Measurements from ENCODE around the gene SDK1. TPM values are rescaled to one million over a fixed set of nuclear protein-coding genes. Genes with fewer than 3 reads are reported as not detected.

SDK1 gene
- total and polyA plus RNA-seq, 12 donors = 1.0 to 5.3 (median 3.2) TPM

DNA sequence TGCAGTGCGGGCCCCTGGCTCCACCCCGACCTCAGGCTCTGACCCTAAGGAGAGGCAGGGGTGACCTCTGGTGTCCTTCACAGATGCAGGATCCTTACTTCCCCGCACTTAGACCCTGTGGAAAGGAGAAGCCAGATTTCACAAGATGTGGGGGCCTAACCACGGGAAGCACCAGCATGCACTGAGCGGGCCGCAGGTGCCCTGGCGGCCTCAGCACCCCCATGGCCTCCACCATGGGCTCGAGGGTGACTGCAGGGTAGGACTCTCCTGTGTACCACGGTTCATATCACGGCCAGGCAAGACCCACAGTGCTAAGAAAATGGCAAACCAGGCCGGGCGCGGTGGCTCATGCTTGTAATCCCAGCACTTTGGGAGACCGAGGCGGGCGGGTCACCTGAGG, 971.1 kb downstream of the SDK1 start:
- TF ChIP-seq, protein P1, sequence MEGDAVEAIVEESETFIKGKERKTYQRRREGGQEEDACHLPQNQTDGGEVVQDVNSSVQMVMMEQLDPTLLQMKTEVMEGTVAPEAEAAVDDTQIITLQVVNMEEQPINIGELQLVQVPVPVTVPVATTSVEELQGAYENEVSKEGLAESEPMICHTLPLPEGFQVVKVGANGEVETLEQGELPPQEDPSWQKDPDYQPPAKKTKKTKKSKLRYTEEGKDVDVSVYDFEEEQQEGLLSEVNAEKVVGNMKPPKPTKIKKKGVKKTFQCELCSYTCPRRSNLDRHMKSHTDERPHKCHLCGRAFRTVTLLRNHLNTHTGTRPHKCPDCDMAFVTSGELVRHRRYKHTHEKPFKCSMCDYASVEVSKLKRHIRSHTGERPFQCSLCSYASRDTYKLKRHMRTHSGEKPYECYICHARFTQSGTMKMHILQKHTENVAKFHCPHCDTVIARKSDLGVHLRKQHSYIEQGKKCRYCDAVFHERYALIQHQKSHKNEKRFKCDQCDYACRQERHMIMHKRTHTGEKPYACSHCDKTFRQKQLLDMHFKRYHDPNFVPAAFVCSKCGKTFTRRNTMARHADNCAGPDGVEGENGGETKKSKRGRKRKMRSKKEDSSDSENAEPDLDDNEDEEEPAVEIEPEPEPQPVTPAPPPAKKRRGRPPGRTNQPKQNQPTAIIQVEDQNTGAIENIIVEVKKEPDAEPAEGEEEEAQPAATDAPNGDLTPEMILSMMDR (IDR thresholded peaks at IDR 0.05) = no peak
- peaks cover 0 to 20% (median 0%) of the 10 kb centered on the region in 7 donors for H3K27me3 ChIP-seq
- peaks cover 0 to 13% (median 4%) of the 10 kb centered on the region in 11 donors for H3K9me3 ChIP-seq
- no peaks in the 10 kb centered on the region for H3K36me3 ChIP-seq
- 89 to 92% methylated on average over 16 of the region's 16 CpGs for WGBS, 2 donors
- ATAC-seq (no peak), DNase-seq (no peak)
- intact Hi-C loops (cut with DNase I) = no loop called here
- no peak overlapping the region for H3K27ac ChIP-seq
- no peak overlapping the region for H3K4me3 ChIP-seq
- no peaks in the 10 kb centered on the region for H3K4me1 ChIP-seq

DNA sequence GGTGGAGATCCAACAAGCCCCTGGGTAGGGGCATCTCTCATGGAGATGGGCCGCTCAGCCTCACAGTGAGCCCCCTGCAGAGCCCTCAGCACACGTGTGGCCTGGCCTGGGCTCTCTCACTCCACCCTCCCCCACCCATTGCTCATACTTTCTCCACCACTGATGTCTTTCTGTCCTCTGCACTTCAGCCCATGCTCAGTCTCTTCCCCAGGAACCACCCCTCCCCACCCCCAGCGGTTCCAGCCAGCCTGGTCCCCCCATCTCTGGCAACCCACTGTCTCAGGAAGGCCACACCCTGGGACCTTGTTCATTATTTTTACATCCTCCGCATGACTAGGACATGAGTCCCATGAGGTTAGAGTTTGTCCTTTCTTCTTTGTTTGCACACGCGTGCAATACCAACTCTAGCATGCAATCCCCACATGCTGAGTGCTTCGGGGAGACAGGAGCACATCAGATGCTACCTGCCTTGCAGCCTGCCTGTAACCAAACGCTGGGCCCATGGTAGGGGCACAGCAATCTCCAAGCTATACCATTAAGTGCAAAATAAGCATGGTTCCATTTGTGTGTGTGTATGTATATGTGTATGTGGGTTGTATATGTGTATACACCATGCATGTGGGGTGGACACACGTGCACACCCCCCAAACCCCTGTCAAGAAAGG, 972.6 kb downstream of the SDK1 start:
- TF ChIP-seq, protein P1 (IDR thresholded peaks at IDR 0.05) = no peak
- Histone ChIP-seq H3K9me3 (peaks cover 0 to 13% (median 4%) of the 10 kb centered on the region in 11 donors), H3K36me3 (no peaks in the 10 kb centered on the region), H3K4me3 (no peak overlapping the region), H3K27me3 (peaks cover 0 to 20% (median 0%) of the 10 kb centered on the region in 7 donors), H3K27ac (no peak overlapping the region), H3K4me1 (no peaks in the 10 kb centered on the region)
- intact Hi-C loops (cut with DNase I) = no loop called here
- ATAC-seq (no peak), DNase-seq (no peak)
- 74 to 78% methylated on average over 9 of the region's 9 CpGs for whole genome bisulfite sequencing, 2 donors

DNA sequence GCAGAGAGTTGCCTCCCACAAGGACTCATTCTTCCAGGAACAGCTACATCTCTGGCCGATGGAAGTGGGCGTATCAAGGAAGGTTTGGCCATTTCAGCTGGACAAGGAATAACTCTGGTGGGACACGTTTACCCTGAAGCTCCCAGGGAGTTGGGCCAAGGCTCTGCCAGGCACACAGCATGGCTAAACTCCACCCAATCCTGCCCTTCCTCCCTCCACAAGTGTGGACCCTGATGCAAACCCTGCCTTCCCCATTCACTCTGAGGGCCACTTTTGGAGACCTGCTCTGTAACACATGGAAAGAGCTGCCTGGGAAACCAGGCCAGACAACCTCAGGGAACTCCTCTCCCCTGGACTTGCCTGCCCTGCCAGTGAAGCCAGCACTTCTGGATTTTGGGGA, 973.2 kb downstream of the SDK1 start:
- Histone ChIP-seq H3K27me3 (peaks cover 0 to 20% (median 0%) of the 10 kb centered on the region in 7 donors), H3K27ac (no peak overlapping the region), H3K36me3 (no peaks in the 10 kb centered on the region), H3K4me1 (no peaks in the 10 kb centered on the region), H3K9me3 (peaks cover 0 to 13% (median 4%) of the 10 kb centered on the region in 11 donors), H3K4me3 (no peak overlapping the region)
- TF ChIP-seq, protein P1 (IDR thresholded peaks at IDR 0.05) = no peak
- ATAC-seq (no peak), DNase-seq (no peak)
- 59 to 69% methylated on average over 3 of the region's 3 CpGs for WGBS, 2 donors
- intact Hi-C loops (cut with DNase I) = no loop called here

GRCh38 chr7:4277936-4278335, 976.9 kb downstream of the SDK1 start:
- WGBS, 2 donors = 71 to 80% methylated on average over 4 of the region's 4 CpGs
- Histone ChIP-seq H3K36me3 (no peaks in the 10 kb centered on the region), H3K27me3 (peaks cover 0 to 8% (median 0%) of the 10 kb centered on the region in 7 donors), H3K4me1 (no peaks in the 10 kb centered on the region), H3K4me3 (no peak overlapping the region), H3K9me3 (peaks cover 0 to 13% (median 4%) of the 10 kb centered on the region in 11 donors), H3K27ac (no peak overlapping the region)
- ATAC-seq (no peak), DNase-seq (no peak)
- TF ChIP-seq, protein P1 (IDR thresholded peaks at IDR 0.05) = no peak
- intact Hi-C loops (cut with DNase I) = no loop called here

Data from heart right ventricle (tissue), 16 donors.